WTC11 (cell line): ENCODE measurements around the gene DUSP22.

Experiments used
- CREB1 ChIP-seq: sonication (generic); formaldehyde crosslinking; IDR thresholded peaks from 2 replicates; pipeline ENCODE4 v1.8.0; 2023; ENCODE audit warnings: mild to moderate bottlenecking, missing genetic modification reagents
- HMGXB4 ChIP-seq: sonication (generic); formaldehyde crosslinking; IDR thresholded peaks from 2 replicates; pipeline ENCODE4 v1.8.1; 2023; ENCODE audit warnings: mild to moderate bottlenecking, moderate library complexity, missing genetic modification reagents
- TF ChIP-seq, protein P1 (sequence below): sonication (generic); formaldehyde crosslinking; IDR thresholded peaks from 2 replicates; pipeline ENCODE4 v1.8.0; 2022; ENCODE audit warnings: mild to moderate bottlenecking, missing genetic modification reagents

GRCh38 chr6:378958-379409 is 86.7 kb downstream of the DUSP22 start:
- TF ChIP-seq CREB1 (CRISPR knock-in tag) (no peak), HMGXB4 (CRISPR knock-in tag) (no peak)
- TF ChIP-seq, protein P1, sequence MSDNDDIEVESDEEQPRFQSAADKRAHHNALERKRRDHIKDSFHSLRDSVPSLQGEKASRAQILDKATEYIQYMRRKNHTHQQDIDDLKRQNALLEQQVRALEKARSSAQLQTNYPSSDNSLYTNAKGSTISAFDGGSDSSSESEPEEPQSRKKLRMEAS: no peak
